22Rv1 (cell line): ENCODE measurements around the gene CLIP1.

Experiments
- CTCF ChIP-seq: fragments of 450-650 bp; IDR thresholded peaks from 2 replicates; pipeline ENCODE4 v1.5.1; 2017; ENCODE audit warnings: mild to moderate bottlenecking
- ZFX ChIP-seq: fragments of 450-650 bp; IDR thresholded peaks from 2 replicates; pipeline ENCODE4 v1.6.1; 2017; ENCODE audit warnings: antibody characterized with exemption, borderline replicate concordance

- TF ChIP-seq CTCF (no peak), ZFX (no peak)
Observed at GRCh38 chr12:122435186-122435585, 12.7 kb upstream of the CLIP1 start.
